HepG2 (cell line): ENCODE data around the gene NFIC. TPM values are rescaled to one million over a fixed set of nuclear protein-coding genes. Genes with fewer than 3 reads are reported as not detected.
A peak's percentile ranks its signal among the peaks of the same experiment; 100 is the strongest.

Experiments used
- CBX2 ChIP-seq, 2 experiments: fragments of 200-600 bp in 1 of 2; sonication (generic); formaldehyde crosslinking in 1 of 2; IDR thresholded peaks; 2 replicates each; pipeline versions ENCODE4 v1.7.0 to v1.8.1; 2018 to 2022; ENCODE audit warnings: low read depth in 2 of 2, low read length in 1 of 2, mild to moderate bottlenecking in 1 of 2, missing genetic modification reagents in 1 of 2
- DNMT3B ChIP-seq: conservative IDR thresholded peaks from 2 replicates; pipeline ENCODE4 v1.6.1; 2016; ENCODE audit warnings: missing biosample characterization, control low read depth
- EHMT2 ChIP-seq: fragments of 200-600 bp; sonication (generic); IDR thresholded peaks from 2 replicates; pipeline ENCODE4 v1.7.0; 2017; ENCODE audit warnings: antibody characterized with exemption, low read depth, low read length, borderline replicate concordance
- GATAD2A ChIP-seq: IDR thresholded peaks from 2 replicates; pipeline ENCODE4 v1.6.1; 2016
- HOXA3 ChIP-seq: sonication (generic); formaldehyde crosslinking; IDR thresholded peaks from 2 replicates; pipeline ENCODE4 v1.5.0; 2020; ENCODE audit warnings: missing genetic modification reagents
- HOXD1 ChIP-seq: sonication (generic); formaldehyde crosslinking; IDR thresholded peaks from 2 replicates; pipeline ENCODE4 v1.5.0; 2020; ENCODE audit warnings: missing genetic modification reagents
- KMT2A ChIP-seq: sonication (generic); formaldehyde crosslinking; IDR thresholded peaks from 2 replicates; pipeline ENCODE4 v1.4.0; 2020; ENCODE audit warnings: missing genetic modification reagents
- ZC3H13 ChIP-seq: sonication (generic); formaldehyde crosslinking; IDR thresholded peaks from 2 replicates; pipeline ENCODE4 v1.8.1; 2023; ENCODE audit warnings: mild to moderate bottlenecking, missing genetic modification reagents, moderate library complexity
- ZFYVE20 ChIP-seq: sonication (generic); formaldehyde crosslinking; IDR thresholded peaks from 2 replicates; pipeline ENCODE4 v1.8.0; 2023; ENCODE audit warnings: low read depth, mild to moderate bottlenecking, moderate library complexity, missing genetic modification reagents, borderline replicate concordance
- ZHX2 ChIP-seq, 2 experiments: sonication (generic) in 1 of 2; formaldehyde crosslinking in 1 of 2; IDR thresholded peaks; 2 replicates each; pipeline versions ENCODE4 v1.6.1 to v1.9.0; 2014 to 2022; ENCODE audit warnings: antibody characterized with exemption in 1 of 2, borderline replicate concordance in 1 of 2, inconsistent platforms in 1 of 2, low read depth in 1 of 2, missing genetic modification reagents in 1 of 2
- ZNF460 ChIP-seq: sonication (generic); formaldehyde crosslinking; IDR thresholded peaks from 2 replicates; pipeline ENCODE4 v1.5.1; 2020; ENCODE audit warnings: missing genetic modification reagents, mild to moderate bottlenecking, borderline replicate concordance
- ZNF496 ChIP-seq: sonication (generic); formaldehyde crosslinking; IDR thresholded peaks from 2 replicates; pipeline ENCODE4 v1.8.1; 2023; ENCODE audit warnings: mild to moderate bottlenecking, moderate library complexity, missing genetic modification reagents; ENCODE audit not compliant: insufficient replicate concordance
- ZNF616 ChIP-seq: sonication (generic); formaldehyde crosslinking; IDR thresholded peaks from 2 replicates; pipeline ENCODE4 v1.5.0; 2020; ENCODE audit warnings: low read depth, mild to moderate bottlenecking, missing genetic modification reagents
- polyA plus RNA-seq, 8 experiments: library from polyadenylated mRNA; depleted of rRNA in 3 of 8; stranded (reverse) in 7 of 8; unstranded in 1 of 8; fragments of >200 nt; fragmentation: Illumina TruSeq in 4 of 8; extraction: Trizol in 4 of 8; gene quantifications; 2 replicates each; pipeline versions ENCODE4 v1.2.1 to v1.2.3, GENCODE V29; 2011 to 2016; ENCODE audit warnings: low read depth in 4 of 8, missing spikeins in 1 of 8, mixed read lengths in 1 of 8; ENCODE audit not compliant: insufficient read depth in 1 of 8
- total RNA-seq, 5 experiments: library from RNA; depleted of rRNA; stranded (reverse); fragments of >200 nt; fragmentation: Illumina TruSeq; extraction: Trizol; gene quantifications; 2 replicates each; pipeline ENCODE4 v1.2.3, GENCODE V29; 2016; ENCODE audit warnings: low read depth in 1 of 5
- TF ChIP-seq, protein P1 (sequence below): sonication (generic); formaldehyde crosslinking; IDR thresholded peaks from 2 replicates; pipeline ENCODE4 v1.5.1; 2020; ENCODE audit warnings: mild to moderate bottlenecking, missing genetic modification reagents, moderate library complexity
- TF ChIP-seq, protein P2 (sequence below): sonication (generic); formaldehyde crosslinking; IDR thresholded peaks from 2 replicates; pipeline ENCODE4 v1.4.0; 2020; ENCODE audit warnings: missing genetic modification reagents
- TF ChIP-seq, protein P3 (sequence below): sonication (generic); formaldehyde crosslinking; conservative IDR thresholded peaks from 2 replicates; pipeline ENCODE4 v1.8.0; 2022; ENCODE audit warnings: mild to moderate bottlenecking, moderate library complexity, missing genetic modification reagents

The NFIC gene
- total and polyA plus RNA-seq, 2 of the 13 experiments (the other 11 are each of a cell fraction or from before 2014, with no cell fraction given), result 1.3 to 2.5 TPM

DNA sequence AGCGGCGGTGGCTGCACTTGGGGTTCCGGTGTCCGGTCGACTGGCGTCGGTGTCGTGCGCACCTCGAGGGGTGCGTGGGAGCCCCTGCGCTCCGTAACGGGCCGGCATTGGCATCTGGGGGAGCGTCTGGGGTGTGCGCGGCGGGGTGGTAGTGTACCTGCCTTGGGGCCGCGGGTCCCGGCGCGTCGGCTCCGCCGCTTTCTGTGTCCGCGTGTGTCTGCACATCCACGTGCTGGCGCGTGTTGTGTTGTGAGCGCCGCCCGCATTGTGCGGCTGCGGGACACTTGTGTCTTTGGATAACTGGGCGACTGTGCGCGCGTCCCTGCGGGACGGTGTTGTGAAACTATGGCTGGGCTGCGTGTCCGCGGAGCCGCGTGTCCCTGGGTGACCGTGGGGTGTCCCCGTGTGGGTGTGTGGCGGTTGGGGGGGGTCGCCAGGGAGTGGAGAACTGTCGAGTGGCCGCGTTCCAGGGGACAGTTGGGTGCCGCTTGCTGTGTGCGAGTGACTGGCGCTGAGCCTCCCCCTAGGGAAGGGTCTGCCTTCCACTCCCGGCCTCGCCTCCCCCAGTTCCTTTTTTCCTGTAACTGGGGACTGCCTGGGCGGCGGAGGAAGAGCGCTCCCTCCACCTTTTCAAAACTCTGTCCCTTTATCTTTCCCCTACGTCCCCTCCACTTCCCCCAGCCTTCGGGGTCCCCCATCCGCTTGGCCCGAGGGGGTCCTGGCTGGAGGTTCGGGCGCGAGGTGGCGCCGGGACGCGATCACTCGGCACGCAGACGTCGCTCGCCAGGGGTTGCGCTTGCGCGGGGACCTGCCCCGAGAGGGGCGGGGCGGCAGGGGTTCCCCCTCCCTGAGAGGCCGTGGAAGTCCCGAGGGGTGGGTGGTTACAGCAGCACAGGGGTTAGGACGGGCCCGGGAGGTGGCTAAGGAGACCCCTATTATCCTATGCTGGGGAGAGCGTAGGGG lies 5.7 kb upstream of the NFIC start (continued):
- TF ChIP-seq HOXA3 (CRISPR knock-in tag), result 0 out of 2 replicates have a peak, but pooled peaks have one; percentile 51
- TF ChIP-seq, protein P1, sequence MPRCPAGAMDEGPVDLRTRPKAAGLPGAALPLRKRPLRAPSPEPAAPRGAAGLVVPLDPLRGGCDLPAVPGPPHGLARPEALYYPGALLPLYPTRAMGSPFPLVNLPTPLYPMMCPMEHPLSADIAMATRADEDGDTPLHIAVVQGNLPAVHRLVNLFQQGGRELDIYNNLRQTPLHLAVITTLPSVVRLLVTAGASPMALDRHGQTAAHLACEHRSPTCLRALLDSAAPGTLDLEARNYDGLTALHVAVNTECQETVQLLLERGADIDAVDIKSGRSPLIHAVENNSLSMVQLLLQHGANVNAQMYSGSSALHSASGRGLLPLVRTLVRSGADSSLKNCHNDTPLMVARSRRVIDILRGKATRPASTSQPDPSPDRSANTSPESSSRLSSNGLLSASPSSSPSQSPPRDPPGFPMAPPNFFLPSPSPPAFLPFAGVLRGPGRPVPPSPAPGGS (CRISPR knock-in tag), result no peak
- TF ChIP-seq, protein P2, sequence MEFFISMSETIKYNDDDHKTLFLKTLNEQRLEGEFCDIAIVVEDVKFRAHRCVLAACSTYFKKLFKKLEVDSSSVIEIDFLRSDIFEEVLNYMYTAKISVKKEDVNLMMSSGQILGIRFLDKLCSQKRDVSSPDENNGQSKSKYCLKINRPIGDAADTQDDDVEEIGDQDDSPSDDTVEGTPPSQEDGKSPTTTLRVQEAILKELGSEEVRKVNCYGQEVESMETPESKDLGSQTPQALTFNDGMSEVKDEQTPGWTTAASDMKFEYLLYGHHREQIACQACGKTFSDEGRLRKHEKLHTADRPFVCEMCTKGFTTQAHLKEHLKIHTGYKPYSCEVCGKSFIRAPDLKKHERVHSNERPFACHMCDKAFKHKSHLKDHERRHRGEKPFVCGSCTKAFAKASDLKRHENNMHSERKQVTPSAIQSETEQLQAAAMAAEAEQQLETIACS (CRISPR knock-in tag), result peak; percentile 49
- peak; percentile 24; the same call in 1 of the 2 replicates for TF ChIP-seq KMT2A (CRISPR knock-in tag)
- TF ChIP-seq GATAD2A (CRISPR knock-in tag), result peak; percentile 39; the same call in 1 of the 2 replicates
- no peak for TF ChIP-seq DNMT3B (CRISPR knock-in tag)
- 0 out of 2 replicates have a peak, but pooled peaks have one; percentile 20 for TF ChIP-seq HOXD1 (CRISPR knock-in tag)
- TF ChIP-seq ZFYVE20, result no peak
- no peak for TF ChIP-seq ZHX2 (IDR thresholded peaks at IDR 0.05; ENCODE audit: low read depth)
- no peak for TF ChIP-seq ZHX2 (CRISPR knock-in tag; IDR thresholded peaks at IDR 0.05; ENCODE audit: borderline replicate concordance)
- TF ChIP-seq ZNF460 (CRISPR knock-in tag), result no peak
- no peak for TF ChIP-seq ZNF496
- TF ChIP-seq ZNF616 (CRISPR knock-in tag), result no peak
- peak; percentile 49; the same call in 1 of the 2 replicates for TF ChIP-seq ZC3H13 (CRISPR knock-in tag)
- TF ChIP-seq CBX2 (IDR thresholded peaks at IDR 0.05; ENCODE audit: low read depth, low read length), result no peak
- TF ChIP-seq CBX2 (CRISPR knock-in tag; IDR thresholded peaks at IDR 0.05; ENCODE audit: low read depth), result no peak
- no peak for TF ChIP-seq EHMT2
- TF ChIP-seq, protein P3, sequence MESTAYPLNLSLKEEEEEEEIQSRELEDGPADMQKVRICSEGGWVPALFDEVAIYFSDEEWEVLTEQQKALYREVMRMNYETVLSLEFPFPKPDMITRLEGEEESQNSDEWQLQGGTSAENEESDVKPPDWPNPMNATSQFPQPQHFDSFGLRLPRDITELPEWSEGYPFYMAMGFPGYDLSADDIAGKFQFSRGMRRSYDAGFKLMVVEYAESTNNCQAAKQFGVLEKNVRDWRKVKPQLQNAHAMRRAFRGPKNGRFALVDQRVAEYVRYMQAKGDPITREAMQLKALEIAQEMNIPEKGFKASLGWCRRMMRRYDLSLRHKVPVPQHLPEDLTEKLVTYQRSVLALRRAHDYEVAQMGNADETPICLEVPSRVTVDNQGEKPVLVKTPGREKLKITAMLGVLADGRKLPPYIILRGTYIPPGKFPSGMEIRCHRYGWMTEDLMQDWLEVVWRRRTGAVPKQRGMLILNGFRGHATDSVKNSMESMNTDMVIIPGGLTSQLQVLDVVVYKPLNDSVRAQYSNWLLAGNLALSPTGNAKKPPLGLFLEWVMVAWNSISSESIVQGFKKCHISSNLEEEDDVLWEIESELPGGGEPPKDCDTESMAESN (CRISPR knock-in tag), result 0 out of 2 replicates have a peak, but pooled peaks have one; percentile 39
